ENCODE results near the gene DNM1L. TPM values are rescaled to one million over a fixed set of nuclear protein-coding genes. Genes with fewer than 3 reads are reported as not detected.

DNM1L gene
- polyA plus RNA-seq, 1 of the 3 experiments (the other 2 are of a cell fraction): 26.6 TPM

GRCh38 chr12:32753605-32754004 is 74.5 kb downstream of the DNM1L start:
- Histone ChIP-seq H2AFZ (ENCODE audit: low read depth) (no peak overlapping the region), H3K36me3 (replicated peaks in 1 of 2; ENCODE audit: control insufficient read depth in 1 of 2, insufficient read depth in 2 of 2, low read length in 1 of 2) (peaks cover 35 to 44% of the 10 kb centered on the region in 2 experiments), H3K79me2 (ENCODE audit: insufficient read depth) (peaks cover 29% of the 10 kb centered on the region), H3K9me2 (no peaks in the 10 kb centered on the region), H3K9me3 (no peaks in the 10 kb centered on the region), H3K4me2 (peak overlapping the region; percentile 87), H3K4me1 (ENCODE audit: control insufficient read depth in 1 of 2, insufficient read depth in 2 of 2, low read depth in 1 of 2, low read length in 1 of 2) (peaks cover 9 to 12% of the 10 kb centered on the region in 2 experiments; a peak in 1 of 4 replicates), H3F3A (replicated peaks; ENCODE audit: insufficient read depth) (peaks cover 10% of the 10 kb centered on the region), H3K27ac (ENCODE audit: low read depth in 2 of 2, low read length in 1 of 2) (no peak overlapping the region), H3K9ac (peak overlapping the region; percentile 94), H4K20me1 (ENCODE audit: insufficient read depth) (no peaks in the 10 kb centered on the region), H3K4me3 (ENCODE audit: low read depth in 2 of 2, low read length in 1 of 2) (peak overlapping the region; percentile 87 to 97; a peak in 2 of 4 replicates), H3K27me3 (ENCODE audit: insufficient read depth) (no peaks in the 10 kb centered on the region)
- CTCF ChIA-PET: interaction anchor here (1.2 to 3.6 kb wide), 5 partner anchors 9 to 91 kb away, joined by 3 to 28 read pairs (median 26); partner anchors contain the start of gene DNM1L
- 81% methylated on average over 4 of the region's 4 CpGs for whole genome bisulfite sequencing (ENCODE audit: low lambda C conversion rate)
- POLR2A ChIA-PET: no interaction called here
- TF ChIP-seq SIN3A (IDR thresholded peaks at IDR 0.05; ENCODE audit: borderline replicate concordance, low read depth, low read length): no peak
- no peak for TF ChIP-seq ZBTB33 (IDR thresholded peaks at IDR 0.05; ENCODE audit: borderline replicate concordance, low read depth)
- TF ChIP-seq CTCF (IDR thresholded peaks at IDR 0.05): no peak
- no peak for TF ChIP-seq USF2 (IDR thresholded peaks at IDR 0.05; ENCODE audit: borderline replicate concordance, low read depth, low read length)
- no peak for TF ChIP-seq RCOR1 (IDR thresholded peaks at IDR 0.05; ENCODE audit: low read length)
- no peak for TF ChIP-seq GATA2 (CRISPR knock-in tag; IDR thresholded peaks at IDR 0.05)
- TF ChIP-seq SMC3 (IDR thresholded peaks at IDR 0.05; ENCODE audit: low read depth, low read length): no peak
- TF ChIP-seq GABPA (IDR thresholded peaks at IDR 0.05; ENCODE audit: low read depth): no peak
- no peak for TF ChIP-seq RAD21 (IDR thresholded peaks at IDR 0.05; ENCODE audit: low read length)
- no peak for TF ChIP-seq JUND (IDR thresholded peaks at IDR 0.05)
- DNase-seq: no peak

GRCh38 chr12:32754111-32754510 is 75.0 kb downstream of the DNM1L start:
- Histone ChIP-seq H3F3A (replicated peaks; ENCODE audit: insufficient read depth) (peaks cover 6% of the 10 kb centered on the region), H4K20me1 (ENCODE audit: insufficient read depth) (no peaks in the 10 kb centered on the region), H3K4me1 (ENCODE audit: control insufficient read depth in 1 of 2, insufficient read depth in 2 of 2, low read depth in 1 of 2, low read length in 1 of 2) (peaks cover 9 to 12% of the 10 kb centered on the region in 2 experiments; a peak in 1 of 4 replicates), H3K27me3 (ENCODE audit: insufficient read depth) (no peaks in the 10 kb centered on the region), H3K79me2 (ENCODE audit: insufficient read depth) (peaks cover 29% of the 10 kb centered on the region), H3K4me3 (ENCODE audit: low read depth in 2 of 2, low read length in 1 of 2) (peak overlapping the region; percentile 87 to 97), H3K9me2 (no peaks in the 10 kb centered on the region), H3K9me3 (no peaks in the 10 kb centered on the region), H2AFZ (ENCODE audit: low read depth) (no peak overlapping the region), H3K9ac (peak overlapping the region; percentile 94), H3K4me2 (peak overlapping the region; percentile 87), H3K27ac (ENCODE audit: low read depth in 2 of 2, low read length in 1 of 2) (peak overlapping the region in 1 of 2 experiments; percentile 82; a peak in 2 of 4 replicates), H3K36me3 (replicated peaks in 1 of 2; ENCODE audit: control insufficient read depth in 1 of 2, insufficient read depth in 2 of 2, low read length in 1 of 2) (peaks cover 30 to 39% of the 10 kb centered on the region in 2 experiments)
- POLR2A ChIA-PET: interaction anchor here (0.9 to 1.1 kb wide), 2 partner anchors 68 to 142 kb away, joined by 3 to 4 read pairs; partner anchors contain the start of gene PKP2
- DNase-seq: no peak
- TF ChIP-seq NFIC (IDR thresholded peaks at IDR 0.05; ENCODE audit: borderline replicate concordance): no peak
- no peak for TF ChIP-seq MAX (IDR thresholded peaks at IDR 0.05; ENCODE audit: low read depth)
- TF ChIP-seq REST (IDR thresholded peaks at IDR 0.05; ENCODE audit: low read depth, low read length): no peak
- no peak for TF ChIP-seq ELF1 (IDR thresholded peaks at IDR 0.05)
- TF ChIP-seq RCOR1 (IDR thresholded peaks at IDR 0.05; ENCODE audit: low read length): no peak
- no peak for TF ChIP-seq JUND (IDR thresholded peaks at IDR 0.05)
- TF ChIP-seq FOXJ3 (CRISPR knock-in tag; IDR thresholded peaks at IDR 0.05): no peak
- TF ChIP-seq GATA2 (CRISPR knock-in tag; IDR thresholded peaks at IDR 0.05): no peak
- no peak for TF ChIP-seq RAD21 (IDR thresholded peaks at IDR 0.05; ENCODE audit: low read length)
- TF ChIP-seq FOXM1 (IDR thresholded peaks at IDR 0.05; ENCODE audit: low read depth): no peak
- no peak for TF ChIP-seq NRF1 (IDR thresholded peaks at IDR 0.05; ENCODE audit: low read depth, low read length)
- no peak for TF ChIP-seq TAF1 (IDR thresholded peaks at IDR 0.05; ENCODE audit: borderline replicate concordance, low read depth, low read length)
- TF ChIP-seq FOSL2 (IDR thresholded peaks at IDR 0.05; ENCODE audit: borderline replicate concordance, low read depth): no peak
- CTCF ChIA-PET: interaction anchor here (0.7 to 4.8 kb wide), 18 partner anchors 9 to 1101 kb away, joined by 3 to 150 read pairs (median 8); partner anchors contain the start of genes DNM1L and FGD4
- 48% methylated on average over 2 of the region's 2 CpGs for WGBS (ENCODE audit: low lambda C conversion rate)

Data from SK-N-SH (cell line).